CD4-positive, alpha-beta T cell treated with Interleukin-17A for 4 hours (primary cell): ENCODE results near the gene RELL2.

Source experiments
- DNase-seq: peaks from one replicate; pipeline ENCODE4 v3.0.0-alpha.2; 2020; ENCODE audit warnings: mixed read lengths

Gene RELL2

GRCh38 chr5:141650851-141651727 lies 14.3 kb downstream of the RELL2 start, which contains the start of gene FCHSD1:
Gene FCHSD1 (minus strand): TSS chr5:141651418. CDS start chr5:141651368, 50 bp downstream.
- peak; percentile 84 for DNase-seq

GRCh38 chr5:141651728-141652105 lies 14.9 kb downstream of the RELL2 start:
- no peak for DNase-seq

GRCh38 chr5:141654298-141654697 lies 17.5 kb downstream of the RELL2 start:
- DNase-seq, result no peak

GRCh38 chr5:141655020-141655419 lies 18.2 kb downstream of the RELL2 start:
- no peak for DNase-seq

GRCh38 chr5:141656396-141656795 lies 19.6 kb downstream of the RELL2 start:
- no peak for DNase-seq

- no peak for DNase-seq
Measured at GRCh38 chr5:141657404-141657803, 20.6 kb downstream of the RELL2 start.

GRCh38 chr5:141657937-141658545 lies 21.2 kb downstream of the RELL2 start:
- DNase-seq, result no peak

- no peak for DNase-seq
Measured at GRCh38 chr5:141662028-141662427, 25.2 kb downstream of the RELL2 start.

- no peak for DNase-seq
Measured at GRCh38 chr5:141663506-141663905, 26.7 kb downstream of the RELL2 start.

GRCh38 chr5:141664733-141665461 lies 28.1 kb downstream of the RELL2 start:
- peak; percentile 84 for DNase-seq

GRCh38 chr5:141665995-141666940 lies 29.5 kb downstream of the RELL2 start:
- DNase-seq, result no peak

- no peak for DNase-seq
Measured at GRCh38 chr5:141668601-141669265, 31.9 kb downstream of the RELL2 start.

GRCh38 chr5:141669520-141669919 lies 32.7 kb downstream of the RELL2 start:
- DNase-seq, result no peak

GRCh38 chr5:141672071-141672840 lies 35.5 kb downstream of the RELL2 start:
- no peak for DNase-seq

- DNase-seq, result no peak
Measured at GRCh38 chr5:141672841-141673813, 36.3 kb downstream of the RELL2 start.

- no peak for DNase-seq
Measured at GRCh38 chr5:141674747-141675146, 38.0 kb downstream of the RELL2 start.

- DNase-seq, result no peak
Measured at GRCh38 chr5:141675672-141676071, 38.9 kb downstream of the RELL2 start.

- no peak for DNase-seq
Measured at GRCh38 chr5:141677415-141677814, 40.6 kb downstream of the RELL2 start.

- no peak for DNase-seq
Measured at GRCh38 chr5:141680178-141680577, 43.4 kb downstream of the RELL2 start.

- no peak for DNase-seq
Measured at GRCh38 chr5:141680751-141681201, 44.0 kb downstream of the RELL2 start.
